GM06990 (cell line): ENCODE data around the gene STEAP3.

ENCODE experiments used
- DNase-seq: peaks from one replicate; pipeline ENCODE4 v3.0.0-alpha.2; 2011; ENCODE audit not compliant: insufficient read length; ENCODE audit errors: extremely low read depth
- H3K27me3 ChIP-seq: replicated peaks from 2 replicates; pipeline ENCODE4 v1.6.0; 2011; ENCODE audit warnings: low read length; ENCODE audit not compliant: control insufficient read depth, insufficient read depth
- H3K36me3 ChIP-seq: 2 replicates; pipeline ENCODE4 v1.5.1; 2011; ENCODE audit warnings: low read length; ENCODE audit not compliant: control insufficient read depth, insufficient read depth
- H3K4me3 ChIP-seq: replicated peaks from 2 replicates; pipeline ENCODE4 v1.5.1; 2011; ENCODE audit warnings: low read depth, mild to moderate bottlenecking, control low read depth, low read length
- CTCF ChIP-seq: IDR thresholded peaks from 2 replicates; pipeline ENCODE4 v1.5.1; 2011; ENCODE audit warnings: low read length, control low read depth, mild to moderate bottlenecking, inconsistent platforms; ENCODE audit not compliant: insufficient read depth, poor library complexity, severe bottlenecking

The STEAP3 gene

GRCh38 chr2:119201815-119202214 lies 21.8 kb upstream of the STEAP3 start:
- DNase-seq, result no peak
- no peak overlapping the region for H3K4me3 ChIP-seq
- no peaks in the 10 kb centered on the region for H3K36me3 ChIP-seq
- peaks cover 2% of the 10 kb centered on the region for H3K27me3 ChIP-seq
- no peak for TF ChIP-seq CTCF

GRCh38 chr2:119202610-119203310 lies 20.9 kb upstream of the STEAP3 start:
- peaks cover 2% of the 10 kb centered on the region for H3K27me3 ChIP-seq
- no peaks in the 10 kb centered on the region for H3K36me3 ChIP-seq
- no peak for DNase-seq
- no peak for TF ChIP-seq CTCF
- H3K4me3 ChIP-seq, result no peak overlapping the region

- TF ChIP-seq CTCF, result no peak
- DNase-seq, result no peak
- H3K4me3 ChIP-seq, result no peak overlapping the region
- H3K27me3 ChIP-seq, result peaks cover 2% of the 10 kb centered on the region
- no peaks in the 10 kb centered on the region for H3K36me3 ChIP-seq
Observed at GRCh38 chr2:119204525-119204924, 19.1 kb upstream of the STEAP3 start.

- Histone ChIP-seq H3K27me3 (peaks cover 2% of the 10 kb centered on the region), H3K36me3 (no peaks in the 10 kb centered on the region), H3K4me3 (no peak overlapping the region)
- DNase-seq, result no peak
- TF ChIP-seq CTCF, result no peak
Observed at GRCh38 chr2:119205001-119205706, 18.5 kb upstream of the STEAP3 start.

DNA sequence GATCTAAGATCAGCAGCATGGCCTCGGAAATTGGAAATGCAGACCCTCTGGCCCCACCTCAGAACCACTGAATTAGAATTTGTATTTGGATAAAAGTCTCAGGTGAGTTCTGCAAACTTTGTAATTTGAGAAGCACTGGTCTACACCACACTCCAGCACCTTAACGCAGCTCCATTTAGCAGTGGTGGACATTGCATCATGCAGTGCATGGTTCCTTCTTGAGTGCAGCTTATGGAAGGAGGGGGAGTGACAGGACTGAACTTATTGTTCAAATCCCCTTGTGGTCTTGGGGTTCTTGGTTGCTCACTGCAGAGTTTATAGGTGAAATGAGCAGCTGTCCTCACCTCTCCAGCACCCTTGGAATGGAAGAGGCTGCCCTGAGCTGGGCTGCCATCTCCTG lies 17.4 kb upstream of the STEAP3 start:
- H3K27me3 ChIP-seq, result no peaks in the 10 kb centered on the region; the same call in 1 of the 2 replicates
- H3K36me3 ChIP-seq, result no peaks in the 10 kb centered on the region
- H3K4me3 ChIP-seq, result no peak overlapping the region
- no peak for DNase-seq
- TF ChIP-seq CTCF, result no peak
